ENCODE measurements around the gene ADAMTSL3.
"Not testable (repeated sequence)": the region's sequence is repeated elsewhere in the genome, so short reads cannot be mapped to it uniquely, and the experiment has no call there.

ADAMTSL3 gene

GRCh38 chr15:83757291-83757690 is 103.4 kb downstream of the ADAMTSL3 start:
- H3K27ac ChIP-seq (ENCODE audit: low read depth, low read length): not testable (repeated sequence)

DNA sequence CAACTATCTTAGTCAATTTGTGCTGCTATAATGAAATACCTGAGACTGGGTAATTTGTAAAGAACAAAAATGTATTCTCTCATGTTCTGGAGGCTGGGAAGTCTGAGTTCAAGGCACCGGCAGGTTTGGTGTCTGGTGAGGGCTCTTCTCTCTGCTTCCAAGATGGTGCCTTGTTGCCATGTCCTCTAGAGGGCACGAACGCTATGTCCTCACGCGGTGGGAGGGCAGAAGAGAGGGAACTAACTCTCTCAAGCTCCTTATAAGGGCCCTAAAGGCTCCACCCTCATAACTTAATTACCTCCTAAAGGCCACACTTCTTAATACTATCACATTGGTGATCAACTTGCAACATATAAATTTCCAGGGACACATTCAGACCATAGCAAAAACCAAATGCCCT is 108.4 kb downstream of the ADAMTSL3 start:
- H3K4me3 ChIP-seq (ENCODE audit: low read depth, low read length): no peak overlapping the region
- H3K36me3 ChIP-seq (ENCODE audit: control insufficient read depth, insufficient read depth, low read length): no peaks in the 10 kb centered on the region
- no peak overlapping the region for H3K27ac ChIP-seq (ENCODE audit: low read depth, low read length)
- H3K9ac ChIP-seq (ENCODE audit: low read length): no peak overlapping the region
- no peaks in the 10 kb centered on the region for H3K4me1 ChIP-seq (ENCODE audit: control insufficient read depth, insufficient read depth, low read length)
- H3K9me3 ChIP-seq (ENCODE audit: control insufficient read depth, insufficient read depth, low read depth, low read length): peaks cover 12% of the 10 kb centered on the region
- no peaks in the 10 kb centered on the region for H3K27me3 ChIP-seq (ENCODE audit: control insufficient read depth, insufficient read depth, low read length)

More at GRCh38 chr15:83757291-83757690, 103.4 kb downstream of the ADAMTSL3 start:
- H3K9me3 ChIP-seq (ENCODE audit: control insufficient read depth, insufficient read depth, low read depth, low read length): peaks cover 25% of the 10 kb centered on the region
- H3K27me3 ChIP-seq (ENCODE audit: control insufficient read depth, insufficient read depth, low read length); H3K9ac ChIP-seq (ENCODE audit: low read length); H3K4me3 ChIP-seq (ENCODE audit: low read depth, low read length); H3K36me3 ChIP-seq (ENCODE audit: control insufficient read depth, insufficient read depth, low read length); H3K4me1 ChIP-seq (ENCODE audit: control insufficient read depth, insufficient read depth, low read length): not testable (repeated sequence)

DNA sequence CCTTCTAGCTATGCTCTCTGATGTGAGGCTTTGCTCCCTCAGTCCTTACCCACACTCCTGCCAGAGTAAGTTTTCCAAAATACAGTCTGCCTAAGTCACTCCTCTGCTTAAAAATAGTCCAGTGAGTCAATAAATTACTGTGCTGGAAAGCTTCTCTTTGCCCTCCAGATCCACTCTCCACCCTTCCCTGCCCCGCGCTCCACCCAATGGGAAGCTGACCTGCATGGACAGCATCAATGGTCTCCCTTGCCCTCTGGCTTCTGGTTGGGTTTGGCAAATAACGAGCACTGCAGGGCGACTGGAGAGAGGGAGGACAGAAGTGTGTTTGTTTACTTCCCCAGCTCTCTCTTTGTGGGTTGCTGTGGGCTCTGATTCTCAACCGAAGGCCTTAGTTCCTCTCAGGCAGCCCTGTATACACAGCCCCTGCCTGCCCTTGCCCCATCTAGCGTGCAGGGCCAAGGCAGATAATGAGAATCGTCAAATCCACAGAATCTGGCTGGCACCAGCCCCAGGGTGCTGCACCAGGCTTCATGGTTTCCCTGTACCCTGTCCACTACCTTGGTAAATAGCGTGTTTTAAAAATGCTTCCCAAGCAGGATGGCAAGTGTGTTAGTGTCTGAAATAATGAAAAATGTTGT is 110.4 kb downstream of the ADAMTSL3 start:
- H3K9ac ChIP-seq (ENCODE audit: low read length): no peak overlapping the region
- H3K36me3 ChIP-seq (ENCODE audit: control insufficient read depth, insufficient read depth, low read length): no peaks in the 10 kb centered on the region
- H3K9me3 ChIP-seq (ENCODE audit: control insufficient read depth, insufficient read depth, low read depth, low read length): no peaks in the 10 kb centered on the region
- H3K4me3 ChIP-seq (ENCODE audit: low read depth, low read length): no peak overlapping the region
- H3K4me1 ChIP-seq (ENCODE audit: control insufficient read depth, insufficient read depth, low read length): no peaks in the 10 kb centered on the region
- H3K27ac ChIP-seq (ENCODE audit: low read depth, low read length): no peak overlapping the region
- H3K27me3 ChIP-seq (ENCODE audit: control insufficient read depth, insufficient read depth, low read length): no peaks in the 10 kb centered on the region

GRCh38 chr15:83766339-83766738 is 112.4 kb downstream of the ADAMTSL3 start:
- no peak overlapping the region for H3K9ac ChIP-seq (ENCODE audit: low read length)
- no peaks in the 10 kb centered on the region for H3K9me3 ChIP-seq (ENCODE audit: control insufficient read depth, insufficient read depth, low read depth, low read length)
- H3K4me3 ChIP-seq (ENCODE audit: low read depth, low read length): no peak overlapping the region
- no peaks in the 10 kb centered on the region for H3K27me3 ChIP-seq (ENCODE audit: control insufficient read depth, insufficient read depth, low read length)
- no peaks in the 10 kb centered on the region for H3K36me3 ChIP-seq (ENCODE audit: control insufficient read depth, insufficient read depth, low read length)
- H3K4me1 ChIP-seq (ENCODE audit: control insufficient read depth, insufficient read depth, low read length): no peaks in the 10 kb centered on the region
- H3K27ac ChIP-seq (ENCODE audit: low read depth, low read length): no peak overlapping the region

DNA sequence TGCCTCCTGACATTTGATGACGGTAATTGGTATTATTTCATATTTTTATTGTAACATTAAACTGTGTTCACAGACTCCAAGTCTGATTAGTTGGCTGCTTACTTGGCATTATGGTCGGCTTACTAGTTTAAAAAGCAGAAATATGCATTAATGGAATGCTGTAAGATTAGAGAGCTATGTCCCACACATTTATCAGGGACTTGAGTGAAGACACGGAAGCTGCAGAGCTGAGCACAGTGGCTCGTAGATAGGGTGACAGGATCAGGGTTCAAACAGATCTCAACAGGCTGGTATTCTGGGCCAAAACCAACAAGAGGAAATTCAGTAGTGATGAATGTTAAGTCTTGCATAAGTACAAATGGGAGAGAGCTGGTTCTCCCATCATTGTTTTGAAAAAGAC is 113.8 kb downstream of the ADAMTSL3 start:
- no peak overlapping the region for H3K9ac ChIP-seq (ENCODE audit: low read length)
- H3K27me3 ChIP-seq (ENCODE audit: control insufficient read depth, insufficient read depth, low read length): no peaks in the 10 kb centered on the region
- H3K4me3 ChIP-seq (ENCODE audit: low read depth, low read length): no peak overlapping the region
- H3K27ac ChIP-seq (ENCODE audit: low read depth, low read length): no peak overlapping the region
- no peaks in the 10 kb centered on the region for H3K36me3 ChIP-seq (ENCODE audit: control insufficient read depth, insufficient read depth, low read length)
- no peaks in the 10 kb centered on the region for H3K9me3 ChIP-seq (ENCODE audit: control insufficient read depth, insufficient read depth, low read depth, low read length)
- H3K4me1 ChIP-seq (ENCODE audit: control insufficient read depth, insufficient read depth, low read length): no peaks in the 10 kb centered on the region

DNA sequence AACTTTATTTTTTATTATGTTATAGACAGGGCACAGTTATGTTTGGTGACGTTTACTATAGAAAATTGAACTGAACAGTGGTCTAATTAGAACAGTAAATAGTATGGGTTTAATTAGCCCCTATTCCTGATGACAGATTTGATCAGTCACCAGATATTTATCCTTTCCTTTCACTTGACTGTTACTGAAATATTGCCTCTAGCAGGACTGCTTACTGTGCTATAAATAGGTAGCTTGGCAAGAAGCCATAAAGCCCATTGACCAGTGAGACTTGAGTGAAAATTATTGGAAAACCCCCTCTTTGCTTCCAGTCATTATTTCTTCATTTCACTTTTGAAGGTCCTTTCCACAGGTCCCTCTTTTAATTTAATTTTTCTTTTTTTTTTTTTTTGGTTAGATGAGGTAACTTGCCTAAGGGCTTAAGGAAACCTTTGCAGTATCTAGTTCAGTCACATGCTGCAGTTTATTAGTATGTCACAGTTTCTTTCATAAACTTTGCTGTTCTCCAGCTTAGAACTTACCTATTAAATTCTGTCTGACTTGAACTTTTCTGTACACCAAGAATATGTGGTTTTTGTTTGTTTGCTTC is 115.6 kb downstream of the ADAMTSL3 start:
- Histone ChIP-seq H3K9ac (ENCODE audit: low read length) (no peak overlapping the region), H3K27me3 (ENCODE audit: control insufficient read depth, insufficient read depth, low read length) (no peaks in the 10 kb centered on the region), H3K27ac (ENCODE audit: low read depth, low read length) (no peak overlapping the region)

GRCh38 chr15:83775738-83776137 is 121.8 kb downstream of the ADAMTSL3 start:
- Histone ChIP-seq H3K4me1 (ENCODE audit: control insufficient read depth, insufficient read depth, low read length) (no peaks in the 10 kb centered on the region), H3K36me3 (ENCODE audit: control insufficient read depth, insufficient read depth, low read length) (no peaks in the 10 kb centered on the region), H3K27ac (ENCODE audit: low read depth, low read length) (no peak overlapping the region), H3K9me3 (ENCODE audit: control insufficient read depth, insufficient read depth, low read depth, low read length) (no peaks in the 10 kb centered on the region), H3K9ac (ENCODE audit: low read length) (no peak overlapping the region), H3K27me3 (ENCODE audit: control insufficient read depth, insufficient read depth, low read length) (no peaks in the 10 kb centered on the region), H3K4me3 (ENCODE audit: low read depth, low read length) (no peak overlapping the region)

More for the DNA sequence above, 115.6 kb downstream of the ADAMTSL3 start:
- no peaks in the 10 kb centered on the region for H3K4me1 ChIP-seq (ENCODE audit: control insufficient read depth, insufficient read depth, low read length)
- H3K9me3 ChIP-seq (ENCODE audit: control insufficient read depth, insufficient read depth, low read depth, low read length): no peaks in the 10 kb centered on the region
- no peak overlapping the region for H3K4me3 ChIP-seq (ENCODE audit: low read depth, low read length)
- H3K36me3 ChIP-seq (ENCODE audit: control insufficient read depth, insufficient read depth, low read length): no peaks in the 10 kb centered on the region

- Histone ChIP-seq H3K36me3 (ENCODE audit: control insufficient read depth, insufficient read depth, low read length) (no peaks in the 10 kb centered on the region), H3K27me3 (ENCODE audit: control insufficient read depth, insufficient read depth, low read length) (no peaks in the 10 kb centered on the region), H3K9ac (ENCODE audit: low read length) (no peak overlapping the region), H3K9me3 (ENCODE audit: control insufficient read depth, insufficient read depth, low read depth, low read length) (no peaks in the 10 kb centered on the region), H3K27ac (ENCODE audit: low read depth, low read length) (no peak overlapping the region), H3K4me1 (ENCODE audit: control insufficient read depth, insufficient read depth, low read length) (no peaks in the 10 kb centered on the region), H3K4me3 (ENCODE audit: low read depth, low read length) (no peak overlapping the region)
Measured at GRCh38 chr15:83776986-83777385, 123.1 kb downstream of the ADAMTSL3 start.

GRCh38 chr15:83783227-83783626 is 129.3 kb downstream of the ADAMTSL3 start:
- Histone ChIP-seq H3K9ac (ENCODE audit: low read length) (no peak overlapping the region), H3K27me3 (ENCODE audit: control insufficient read depth, insufficient read depth, low read length) (no peaks in the 10 kb centered on the region), H3K4me1 (ENCODE audit: control insufficient read depth, insufficient read depth, low read length) (no peaks in the 10 kb centered on the region), H3K36me3 (ENCODE audit: control insufficient read depth, insufficient read depth, low read length) (no peaks in the 10 kb centered on the region), H3K9me3 (ENCODE audit: control insufficient read depth, insufficient read depth, low read depth, low read length) (no peaks in the 10 kb centered on the region), H3K27ac (ENCODE audit: low read depth, low read length) (no peak overlapping the region), H3K4me3 (ENCODE audit: low read depth, low read length) (no peak overlapping the region)

- Histone ChIP-seq H3K9ac (ENCODE audit: low read length) (no peak overlapping the region), H3K36me3 (ENCODE audit: control insufficient read depth, insufficient read depth, low read length) (no peaks in the 10 kb centered on the region), H3K4me1 (ENCODE audit: control insufficient read depth, insufficient read depth, low read length) (no peaks in the 10 kb centered on the region)
Measured at GRCh38 chr15:83784975-83785374, 131.1 kb downstream of the ADAMTSL3 start.

DNA sequence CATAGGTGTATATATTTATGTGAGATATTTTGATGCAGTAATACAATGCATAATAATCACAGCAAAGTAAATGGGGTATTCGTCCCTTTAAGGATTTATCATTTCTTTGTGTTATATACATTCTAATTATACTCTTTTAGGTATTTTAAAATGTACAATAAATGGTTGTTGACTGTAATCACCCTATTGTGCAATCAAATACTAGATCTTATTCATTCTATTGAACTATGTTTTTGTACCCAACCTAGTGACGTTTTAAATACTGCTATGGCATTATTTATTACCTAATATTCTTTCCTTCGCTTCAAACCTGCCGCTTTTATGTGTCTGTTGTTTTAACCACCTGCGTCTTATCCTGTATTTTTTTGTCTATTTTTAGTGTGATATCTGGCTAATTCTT is 132.4 kb downstream of the ADAMTSL3 start:
- Histone ChIP-seq H3K4me1 (ENCODE audit: control insufficient read depth, insufficient read depth, low read length) (no peaks in the 10 kb centered on the region), H3K4me3 (ENCODE audit: low read depth, low read length) (no peak overlapping the region), H3K27me3 (ENCODE audit: control insufficient read depth, insufficient read depth, low read length) (no peaks in the 10 kb centered on the region), H3K27ac (ENCODE audit: low read depth, low read length) (no peak overlapping the region), H3K9me3 (ENCODE audit: control insufficient read depth, insufficient read depth, low read depth, low read length) (no peaks in the 10 kb centered on the region), H3K36me3 (ENCODE audit: control insufficient read depth, insufficient read depth, low read length) (no peaks in the 10 kb centered on the region), H3K9ac (ENCODE audit: low read length) (no peak overlapping the region)

More at GRCh38 chr15:83784975-83785374, 131.1 kb downstream of the ADAMTSL3 start:
- Histone ChIP-seq H3K27me3 (ENCODE audit: control insufficient read depth, insufficient read depth, low read length) (no peaks in the 10 kb centered on the region), H3K4me3 (ENCODE audit: low read depth, low read length) (no peak overlapping the region), H3K27ac (ENCODE audit: low read depth, low read length) (no peak overlapping the region), H3K9me3 (ENCODE audit: control insufficient read depth, insufficient read depth, low read depth, low read length) (no peaks in the 10 kb centered on the region)
